ENCODE measurements around the gene OR52E8. TPM values are rescaled to one million over a fixed set of nuclear protein-coding genes. Genes with fewer than 3 reads are reported as not detected.

Gene OR52E8
- total RNA-seq (ENCODE audit: low replicate concordance), result 0.46 TPM in 1 of 2 replicates, not detected in the other

DNA sequence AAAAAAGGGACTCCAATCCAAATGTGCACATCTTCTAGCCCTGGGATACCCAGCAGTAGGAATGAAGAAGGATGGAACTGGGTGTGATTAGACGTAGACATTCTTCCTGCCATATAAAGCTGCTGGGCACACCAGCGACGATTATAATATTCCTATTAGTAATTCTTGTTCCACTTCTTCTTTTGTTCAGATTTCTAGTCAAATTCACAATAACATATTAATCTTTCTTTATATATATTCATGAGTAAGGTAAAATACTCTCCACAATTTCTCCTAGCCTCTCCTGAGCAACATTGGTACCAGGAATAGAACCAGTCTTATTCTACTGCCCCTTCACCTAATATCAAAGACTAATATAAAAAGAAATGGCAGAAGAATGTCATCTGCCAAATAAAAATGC is at the start of gene OR52E8:
TSS of gene OR52E8 (minus strand) at position 101 of the 400 bp plus-strand sequence. CDS start at position 101, 0 bp downstream.
- no peak within 1 kb of the TSS for H3K4me3 Mint-ChIP-seq
- no peaks in the 10 kb centered on the region for H3K36me3 ChIP-seq
- no peaks in the 10 kb centered on the region for H3K4me1 Mint-ChIP-seq
- no peaks in the 10 kb centered on the region for H3K9me3 ChIP-seq (ENCODE audit: low read depth)
- no peak within 1 kb of the TSS for H2AFZ ChIP-seq (replicated peaks)
- no peaks in the 10 kb centered on the region for H4K20me1 ChIP-seq (ENCODE audit: low read depth)
- no peak for DNase-seq (ENCODE audit: low spot score)
- H3K36me3 Mint-ChIP-seq, result no peaks in the 10 kb centered on the region
- no peaks in the 10 kb centered on the region for H3K27me3 ChIP-seq
- no peaks in the 10 kb centered on the region for H3K27me3 Mint-ChIP-seq (ENCODE audit: insufficient read depth, low read depth)
- no peaks in the 10 kb centered on the region for H3F3A ChIP-seq (ENCODE audit: low read depth)
- no peak within 1 kb of the TSS for H3K4me2 ChIP-seq
- no peak within 1 kb of the TSS for H3K4me3 ChIP-seq
- H3K79me2 ChIP-seq (ENCODE audit: low read depth), result no peaks in the 10 kb centered on the region
- no peaks in the 10 kb centered on the region for H3K4me1 ChIP-seq
- TF ChIP-seq, protein P1, sequence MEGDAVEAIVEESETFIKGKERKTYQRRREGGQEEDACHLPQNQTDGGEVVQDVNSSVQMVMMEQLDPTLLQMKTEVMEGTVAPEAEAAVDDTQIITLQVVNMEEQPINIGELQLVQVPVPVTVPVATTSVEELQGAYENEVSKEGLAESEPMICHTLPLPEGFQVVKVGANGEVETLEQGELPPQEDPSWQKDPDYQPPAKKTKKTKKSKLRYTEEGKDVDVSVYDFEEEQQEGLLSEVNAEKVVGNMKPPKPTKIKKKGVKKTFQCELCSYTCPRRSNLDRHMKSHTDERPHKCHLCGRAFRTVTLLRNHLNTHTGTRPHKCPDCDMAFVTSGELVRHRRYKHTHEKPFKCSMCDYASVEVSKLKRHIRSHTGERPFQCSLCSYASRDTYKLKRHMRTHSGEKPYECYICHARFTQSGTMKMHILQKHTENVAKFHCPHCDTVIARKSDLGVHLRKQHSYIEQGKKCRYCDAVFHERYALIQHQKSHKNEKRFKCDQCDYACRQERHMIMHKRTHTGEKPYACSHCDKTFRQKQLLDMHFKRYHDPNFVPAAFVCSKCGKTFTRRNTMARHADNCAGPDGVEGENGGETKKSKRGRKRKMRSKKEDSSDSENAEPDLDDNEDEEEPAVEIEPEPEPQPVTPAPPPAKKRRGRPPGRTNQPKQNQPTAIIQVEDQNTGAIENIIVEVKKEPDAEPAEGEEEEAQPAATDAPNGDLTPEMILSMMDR (IDR thresholded peaks at IDR 0.05), result no peak
- no peak for TF ChIP-seq EZH2 (IDR thresholded peaks at IDR 0.05)
- no peak within 1 kb of the TSS for H3K9ac ChIP-seq
- peaks cover 2% of the 10 kb centered on the region for H3K9me3 Mint-ChIP-seq
- no peak within 1 kb of the TSS for H3K27ac Mint-ChIP-seq
- no peak within 1 kb of the TSS for H3K27ac ChIP-seq

DNA sequence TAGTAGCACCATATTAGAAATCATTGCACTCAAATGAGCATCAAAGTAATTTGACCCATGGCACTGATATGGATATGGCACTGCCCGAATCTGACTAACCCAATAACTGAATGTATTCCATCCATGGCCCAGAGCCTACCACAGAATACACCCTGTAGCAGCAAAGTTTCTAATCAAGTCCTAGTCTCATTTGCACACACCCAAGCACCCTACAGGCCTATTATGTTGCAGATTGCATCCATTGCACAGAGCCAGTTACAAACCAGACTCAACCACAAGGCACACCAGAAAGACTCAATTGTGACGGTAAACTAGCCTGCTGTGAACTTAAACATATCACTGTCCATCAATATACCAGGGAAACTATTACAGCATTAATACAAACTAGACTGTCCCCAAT is 42.0 kb upstream of the OR52E8 start:
- Histone ChIP-seq H3K4me2 (no peak overlapping the region), H2AFZ (replicated peaks) (no peak overlapping the region), H3K36me3 (no peaks in the 10 kb centered on the region), H3F3A (ENCODE audit: low read depth) (no peaks in the 10 kb centered on the region), H3K27ac (no peak overlapping the region), H3K9me3 (ENCODE audit: low read depth) (no peaks in the 10 kb centered on the region), H3K9ac (no peak overlapping the region), H3K4me3 (no peak overlapping the region), H3K27me3 (no peaks in the 10 kb centered on the region), H3K79me2 (ENCODE audit: low read depth) (no peaks in the 10 kb centered on the region), H3K4me1 (no peaks in the 10 kb centered on the region), H4K20me1 (ENCODE audit: low read depth) (no peaks in the 10 kb centered on the region)
- H3K27me3 Mint-ChIP-seq (ENCODE audit: insufficient read depth, low read depth), result no peaks in the 10 kb centered on the region
- no peak for DNase-seq (ENCODE audit: low spot score)
- H3K4me3 Mint-ChIP-seq, result no peak overlapping the region
- no peaks in the 10 kb centered on the region for H3K9me3 Mint-ChIP-seq
- H3K4me1 Mint-ChIP-seq, result no peaks in the 10 kb centered on the region
- H3K36me3 Mint-ChIP-seq, result no peaks in the 10 kb centered on the region
- H3K27ac Mint-ChIP-seq, result no peak overlapping the region
- TF ChIP-seq EZH2phosphoT487 (IDR thresholded peaks at IDR 0.05), result no peak
- TF ChIP-seq EZH2 (IDR thresholded peaks at IDR 0.05), result no peak
- TF ChIP-seq, protein P1 (IDR thresholded peaks at IDR 0.05), result no peak

- Mint-ChIP-seq H3K4me3 (no peak within 1 kb of the TSS), H3K36me3 (no peaks in the 10 kb centered on the region), H3K27ac (no peak within 1 kb of the TSS), H3K9me3 (no peaks in the 10 kb centered on the region), H3K27me3 (ENCODE audit: insufficient read depth, low read depth) (no peaks in the 10 kb centered on the region), H3K4me1 (no peaks in the 10 kb centered on the region)
- Histone ChIP-seq H3K27me3 (no peaks in the 10 kb centered on the region), H4K20me1 (ENCODE audit: low read depth) (no peaks in the 10 kb centered on the region), H3K4me1 (no peaks in the 10 kb centered on the region), H3K9me3 (ENCODE audit: low read depth) (no peaks in the 10 kb centered on the region), H3K36me3 (no peaks in the 10 kb centered on the region), H3K27ac (no peak within 1 kb of the TSS), H3K4me3 (no peak within 1 kb of the TSS), H3K79me2 (ENCODE audit: low read depth) (no peaks in the 10 kb centered on the region), H3K9ac (no peak within 1 kb of the TSS), H3K4me2 (no peak within 1 kb of the TSS), H3F3A (ENCODE audit: low read depth) (no peaks in the 10 kb centered on the region), H2AFZ (replicated peaks) (no peak within 1 kb of the TSS)
- DNase-seq (ENCODE audit: low spot score), result no peak
- no peak for TF ChIP-seq EZH2 (IDR thresholded peaks at IDR 0.05)
- TF ChIP-seq EZH2phosphoT487 (IDR thresholded peaks at IDR 0.05), result no peak
- TF ChIP-seq, protein P1 (IDR thresholded peaks at IDR 0.05), result no peak
Observed at GRCh38 chr11:5892908-5893307, 35.4 kb upstream of the OR52E8 start, which contains the start of gene OR52E5. OR52E5 (plus strand) TSS chr11:5893208; CDS start chr11:5900777, 7,569 bp downstream.

Data from neural progenitor cell (in vitro differentiated cells).